Keratinocyte (primary cell): ENCODE results near the gene AGAP1. TPM values are rescaled to one million over a fixed set of nuclear protein-coding genes. Genes with fewer than 3 reads are reported as not detected.
A peak's percentile ranks its signal among the peaks of the same experiment; 100 is the strongest.

Source experiments
- DNase-seq: peaks from one replicate; pipeline ENCODE4 v3.0.0-alpha.2; 2011; ENCODE audit warnings: low read depth, missing footprints, low spot score
- FAIRE-seq: peaks from 2 replicates; lab custom pipeline; 2011; peaks lifted over from hg19 to GRCh38; lab: Jason Lieb, UNC
- H2AFZ ChIP-seq: 2 replicates; pipeline ENCODE4 v1.6.0; 2012; ENCODE audit warnings: low read length, control low read depth, inconsistent platforms; ENCODE audit not compliant: control insufficient read depth
- H3K27ac ChIP-seq: 2 replicates; pipeline ENCODE4 v1.5.1; 2011; ENCODE audit warnings: low read length; ENCODE audit not compliant: control insufficient read depth, insufficient read depth
- H3K27me3 ChIP-seq: 3 replicates; pipeline ENCODE4 v1.6.0; 2011; ENCODE audit warnings: low read length; ENCODE audit not compliant: control insufficient read depth, insufficient read depth; ENCODE audit errors: extremely low read depth
- H3K36me3 ChIP-seq, 2 experiments: 2 replicates in 1 of 2; 3 replicates in 1 of 2; pipeline ENCODE4 v1.5.1; 2011; ENCODE audit warnings: low read length in 2 of 2, mild to moderate bottlenecking in 1 of 2; ENCODE audit not compliant: control insufficient read depth in 2 of 2, insufficient read depth in 2 of 2; ENCODE audit errors: extremely low read depth in 1 of 2
- H3K4me1 ChIP-seq: 3 replicates; pipeline ENCODE4 v1.5.1; 2011; ENCODE audit warnings: low read length; ENCODE audit not compliant: control insufficient read depth, insufficient read depth; ENCODE audit errors: extremely low read depth
- H3K4me2 ChIP-seq: 3 replicates; pipeline ENCODE4 v1.6.0; 2011; ENCODE audit warnings: low read depth, low read length; ENCODE audit not compliant: control insufficient read depth, insufficient read depth; ENCODE audit errors: extremely low read depth
- H3K4me3 ChIP-seq, 3 experiments: fragments of 200-600 bp in 1 of 3; sonication (generic) in 1 of 3; 2 replicates in 2 of 3; 3 replicates in 1 of 3; pipeline ENCODE4 v1.5.1; 2011 to 2016; ENCODE audit warnings: low read length in 3 of 3, mild to moderate bottlenecking in 3 of 3, control low read depth in 2 of 3, inconsistent platforms in 1 of 3, low read depth in 1 of 3, mixed read lengths in 1 of 3, mixed run types in 1 of 3, moderate library complexity in 1 of 3; ENCODE audit not compliant: control insufficient read depth in 2 of 3, insufficient read depth in 2 of 3; ENCODE audit errors: extremely low read depth in 1 of 3
- H3K79me2 ChIP-seq: 2 replicates; pipeline ENCODE4 v1.6.0; 2012; ENCODE audit warnings: low read length; ENCODE audit not compliant: control insufficient read depth, insufficient read depth
- H3K9ac ChIP-seq: 3 replicates; pipeline ENCODE4 v1.6.0; 2011; ENCODE audit warnings: low read length; ENCODE audit not compliant: control insufficient read depth, insufficient read depth; ENCODE audit errors: extremely low read depth
- H3K9me1 ChIP-seq: 3 replicates; pipeline ENCODE4 v1.6.0; 2011; ENCODE audit warnings: low read length; ENCODE audit not compliant: control insufficient read depth, insufficient read depth; ENCODE audit errors: extremely low read depth
- H3K9me3 ChIP-seq: 2 replicates; pipeline ENCODE4 v1.5.1; 2012; ENCODE audit warnings: low read depth, low read length; ENCODE audit not compliant: control insufficient read depth
- H4K20me1 ChIP-seq: 3 replicates; pipeline ENCODE4 v1.6.0; 2011; ENCODE audit warnings: low read length; ENCODE audit not compliant: control insufficient read depth, insufficient read depth; ENCODE audit errors: extremely low read depth
- EZH2 ChIP-seq: IDR thresholded peaks from one replicate; pipeline ENCODE4 v1.6.1; 2012; ENCODE audit warnings: inconsistent platforms, mild to moderate bottlenecking, low read length, moderate library complexity
- dilution Hi-C: fragments of 300-500 bp; cut with MboI; formaldehyde crosslinking; loops from one replicate; pipeline ENCODE4 v1.7.0; 2020; ENCODE audit warnings: low sequenced_read_pairs; ENCODE audit not compliant: extremely low pct_ligation_motif_present
- polyA plus RNA-seq, 5 experiments: library from polyadenylated mRNA; depleted of rRNA in 3 of 5; stranded (reverse) in 3 of 5; stranded (forward) in 1 of 5; unstranded in 1 of 5; fragments of >200 nt; gene quantifications; 1 replicate in 1 of 5; 2 replicates in 3 of 5; 3 replicates in 1 of 5; pipeline versions ENCODE4 v1.2.1 to v1.2.3, GENCODE V29; 2011 to 2012; ENCODE audit warnings: missing spikeins in 2 of 5, low read depth in 1 of 5, low replicate concordance in 1 of 5
- TF ChIP-seq, protein P1 (sequence below), 3 experiments: IDR thresholded peaks in 1 of 3; conservative IDR thresholded peaks in 1 of 3; optimal IDR thresholded peaks in 1 of 3; 2 replicates in 2 of 3; 3 replicates in 1 of 3; pipeline versions ENCODE3 to v1.5.1; 2011; ENCODE audit warnings: low read length in 3 of 3, mild to moderate bottlenecking in 3 of 3, moderate library complexity in 2 of 3, control low read depth in 1 of 3, inconsistent platforms in 1 of 3; ENCODE audit not compliant: insufficient read depth in 2 of 3; ENCODE audit errors: extremely low read depth in 1 of 3

Gene AGAP1
- polyA plus RNA-seq, 1 donor (not counting 4 experiments of a cell fraction or from before 2014, with no cell fraction given) = 12.6 TPM

DNA sequence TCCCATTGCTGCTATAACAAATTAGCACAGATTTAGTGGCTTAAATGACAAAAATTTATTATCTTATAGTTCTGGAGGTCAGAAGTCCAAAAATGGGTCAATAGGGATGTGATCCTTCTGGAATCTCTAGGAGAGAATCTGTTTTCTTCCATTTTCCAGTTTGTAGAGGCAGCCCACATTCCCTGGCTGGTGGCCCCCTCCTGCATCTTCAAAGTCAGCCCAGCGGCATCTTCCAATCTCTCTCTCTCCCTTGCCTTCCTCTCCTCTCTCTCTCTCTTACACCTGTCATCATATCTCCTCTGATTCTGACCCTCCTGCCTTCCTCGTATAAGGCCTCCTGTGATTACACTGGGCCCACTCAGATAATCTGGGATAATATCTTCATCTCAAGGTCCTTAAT is 3.9 kb upstream of the AGAP1 start:
- Histone ChIP-seq H3K4me2 (no peak overlapping the region), H3K4me1 (no peaks in the 10 kb centered on the region), H4K20me1 (no peaks in the 10 kb centered on the region), H2AFZ (no peak overlapping the region), H3K27ac (no peak overlapping the region), H3K4me3 (no peak overlapping the region), H3K36me3 (no peaks in the 10 kb centered on the region), H3K9ac (no peak overlapping the region), H3K79me2 (peaks cover 3% of the 10 kb centered on the region), H3K27me3 (no peaks in the 10 kb centered on the region), H3K9me3 (no peaks in the 10 kb centered on the region), H3K9me1 (no peaks in the 10 kb centered on the region)
- FAIRE-seq = no peak
- no peak for DNase-seq
- dilution Hi-C loops = no loop called here
- TF ChIP-seq, protein P1, sequence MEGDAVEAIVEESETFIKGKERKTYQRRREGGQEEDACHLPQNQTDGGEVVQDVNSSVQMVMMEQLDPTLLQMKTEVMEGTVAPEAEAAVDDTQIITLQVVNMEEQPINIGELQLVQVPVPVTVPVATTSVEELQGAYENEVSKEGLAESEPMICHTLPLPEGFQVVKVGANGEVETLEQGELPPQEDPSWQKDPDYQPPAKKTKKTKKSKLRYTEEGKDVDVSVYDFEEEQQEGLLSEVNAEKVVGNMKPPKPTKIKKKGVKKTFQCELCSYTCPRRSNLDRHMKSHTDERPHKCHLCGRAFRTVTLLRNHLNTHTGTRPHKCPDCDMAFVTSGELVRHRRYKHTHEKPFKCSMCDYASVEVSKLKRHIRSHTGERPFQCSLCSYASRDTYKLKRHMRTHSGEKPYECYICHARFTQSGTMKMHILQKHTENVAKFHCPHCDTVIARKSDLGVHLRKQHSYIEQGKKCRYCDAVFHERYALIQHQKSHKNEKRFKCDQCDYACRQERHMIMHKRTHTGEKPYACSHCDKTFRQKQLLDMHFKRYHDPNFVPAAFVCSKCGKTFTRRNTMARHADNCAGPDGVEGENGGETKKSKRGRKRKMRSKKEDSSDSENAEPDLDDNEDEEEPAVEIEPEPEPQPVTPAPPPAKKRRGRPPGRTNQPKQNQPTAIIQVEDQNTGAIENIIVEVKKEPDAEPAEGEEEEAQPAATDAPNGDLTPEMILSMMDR (optimal IDR thresholded peaks at IDR 0.05 in 1 of 3, IDR thresholded peaks at IDR 0.05 in 1 of 3, conservative IDR thresholded peaks at IDR 0.05 in 1 of 3; ENCODE audit: extremely low read depth in 1 of 3, insufficient read depth in 2 of 3, low read length in 3 of 3) = no peak
- no peak for TF ChIP-seq EZH2

DNA sequence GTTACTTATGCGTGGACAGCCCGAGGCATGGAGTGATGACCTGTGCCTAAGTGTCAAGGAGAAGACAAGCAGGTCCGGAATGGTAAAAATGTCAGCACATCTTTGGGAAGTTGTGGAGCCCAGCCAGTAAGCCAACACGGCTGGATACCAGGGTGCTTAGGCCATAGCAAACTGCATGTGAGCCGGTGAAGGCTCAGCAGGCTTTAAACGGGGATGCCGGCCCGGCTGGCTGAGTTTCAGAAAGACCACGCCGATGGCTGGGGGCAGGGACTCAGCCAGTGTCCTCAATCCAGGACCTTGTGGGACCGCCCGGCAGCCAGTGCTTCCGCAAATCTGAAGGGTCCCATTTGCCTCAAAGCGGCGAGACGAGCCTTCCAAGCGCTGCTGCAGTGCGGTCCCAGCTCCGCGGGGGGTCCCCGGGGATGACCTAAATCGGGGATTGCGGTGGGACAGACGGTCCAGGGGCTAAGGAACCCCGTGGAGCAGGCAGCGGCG is 946 bp upstream of the AGAP1 start:
- H3K79me2 ChIP-seq = peaks cover 27% of the 10 kb centered on the region
- peaks cover 16% of the 10 kb centered on the region for H3K4me1 ChIP-seq
- H3K9ac ChIP-seq = no peak overlapping the region
- H3K9me1 ChIP-seq = no peaks in the 10 kb centered on the region
- H2AFZ ChIP-seq = no peak overlapping the region
- no peak overlapping the region for H3K27ac ChIP-seq
- no peaks in the 10 kb centered on the region for H3K9me3 ChIP-seq
- H3K4me3 ChIP-seq = peak overlapping the region in 1 of 3 experiments; percentile 23
- no peaks in the 10 kb centered on the region for H3K36me3 ChIP-seq
- no peaks in the 10 kb centered on the region for H3K27me3 ChIP-seq
- DNase-seq (no peak), FAIRE-seq (no peak)
- peak overlapping the region; percentile 80 for H3K4me2 ChIP-seq
- dilution Hi-C loops = no loop called here
- peaks cover 8% of the 10 kb centered on the region for H4K20me1 ChIP-seq
- TF ChIP-seq EZH2 = no peak
- TF ChIP-seq, protein P1 (optimal IDR thresholded peaks at IDR 0.05 in 1 of 3, IDR thresholded peaks at IDR 0.05 in 1 of 3, conservative IDR thresholded peaks at IDR 0.05 in 1 of 3; ENCODE audit: extremely low read depth in 1 of 3, insufficient read depth in 2 of 3, low read length in 3 of 3) = no peak
